IMR-90 (cell line): ENCODE results near the gene PPP1R1C. TPM values are rescaled to one million over a fixed set of nuclear protein-coding genes. Genes with fewer than 3 reads are reported as not detected.

ENCODE experiments used
- ATAC-seq: fragments of 200-7000 bp; cut with Tn5 transposase; 2 replicates; pipeline ENCODE4 v1.9.1; 2020; ENCODE audit warnings: low read depth, mild to moderate bottlenecking, moderate library complexity
- BruUV-seq: library from RNA; stranded (reverse); fragments of 400-500 nt; replicated peaks from 2 replicates; lab custom pipeline; 2021; lab: Mats Ljungman, UMichigan
- CTCF ChIA-PET: fragments of 300-600 bp; formaldehyde crosslinking; extraction: SDS; loops from one replicate; lab custom pipeline; 2021; ENCODE audit warnings: antibody characterized with exemption; lab: Yijun Ruan, JAX
- POLR2A ChIA-PET: fragments of 300-600 bp; sonication (Branson Sonifier 250); formaldehyde crosslinking; loops from one replicate; lab custom pipeline; 2022; ENCODE audit warnings: antibody characterized with exemption; ENCODE audit not compliant: unreplicated experiment; lab: Charles Lee
- DNase-seq: peaks from one replicate; pipeline ENCODE4 v3.0.0; 2013
- H2AFZ ChIP-seq: replicated peaks from 2 replicates; pipeline ENCODE3; 2013; ENCODE audit warnings: low read length, mild to moderate bottlenecking; ENCODE audit not compliant: poor library complexity
- H2AK5ac ChIP-seq: 2 replicates; pipeline ENCODE4 v1.6.1; 2013; ENCODE audit warnings: low read depth, low read length, inconsistent platforms
- H2AK9ac ChIP-seq: replicated peaks from 2 replicates; pipeline ENCODE3; 2013; ENCODE audit warnings: mild to moderate bottlenecking, low read depth, low read length, moderate library complexity; ENCODE audit not compliant: poor library complexity
- H2BK120ac ChIP-seq: 2 replicates; pipeline ENCODE4 v1.6.1; 2013; ENCODE audit warnings: low read depth, low read length, inconsistent platforms
- H2BK15ac ChIP-seq: 3 replicates; pipeline ENCODE4 v1.6.1; 2013; ENCODE audit warnings: low read depth, low read length, inconsistent platforms
- H2BK20ac ChIP-seq: 2 replicates; pipeline ENCODE4 v1.6.1; 2013; ENCODE audit warnings: low read depth, mild to moderate bottlenecking, inconsistent platforms, low read length, moderate library complexity
- H2BK5ac ChIP-seq: 2 replicates; pipeline ENCODE4 v1.6.1; 2013; ENCODE audit warnings: mild to moderate bottlenecking, low read depth, low read length, inconsistent platforms; ENCODE audit not compliant: poor library complexity, severe bottlenecking
- H3K14ac ChIP-seq: replicated peaks from 2 replicates; pipeline ENCODE4 v1.6.1; 2013; ENCODE audit warnings: low read depth, low read length, inconsistent platforms
- H3K18ac ChIP-seq: 2 replicates; pipeline ENCODE4 v1.6.1; 2013; ENCODE audit warnings: low read depth, low read length, control low read depth
- H3K23ac ChIP-seq: 2 replicates; pipeline ENCODE4 v1.6.1; 2013; ENCODE audit warnings: low read depth, low read length, inconsistent platforms
- H3K27ac ChIP-seq: 2 replicates; pipeline ENCODE4 v1.5.1; 2013; ENCODE audit warnings: mild to moderate bottlenecking, control low read depth, low read length; ENCODE audit not compliant: insufficient read depth
- H3K27me3 ChIP-seq: 2 replicates; pipeline ENCODE4 v1.6.1; 2013; ENCODE audit warnings: low read length; ENCODE audit not compliant: control insufficient read depth, insufficient read depth
- H3K36me3 ChIP-seq: 2 replicates; pipeline ENCODE4 v1.6.1; 2013; ENCODE audit warnings: low read length, mixed read lengths; ENCODE audit not compliant: control insufficient read depth, insufficient read depth
- H3K4ac ChIP-seq: 2 replicates; pipeline ENCODE4 v1.6.1; 2013; ENCODE audit warnings: low read depth, low read length, inconsistent platforms
- H3K4me1 ChIP-seq: 2 replicates; pipeline ENCODE4 v1.6.1; 2013; ENCODE audit warnings: low read length, mixed read lengths; ENCODE audit not compliant: control insufficient read depth, insufficient read depth
- H3K4me2 ChIP-seq: 2 replicates; pipeline ENCODE4 v1.6.1; 2013; ENCODE audit warnings: low read depth, mild to moderate bottlenecking, control low read depth, low read length, moderate library complexity
- H3K4me3 ChIP-seq: 2 replicates; pipeline ENCODE4 v1.5.1; 2013; ENCODE audit warnings: low read depth, mild to moderate bottlenecking, control low read depth, low read length, moderate library complexity; ENCODE audit not compliant: insufficient read depth
- H3K56ac ChIP-seq: 2 replicates; pipeline ENCODE4 v1.6.1; 2013; ENCODE audit warnings: low read length, inconsistent platforms; ENCODE audit not compliant: insufficient read depth; ENCODE audit errors: extremely low read depth
- H3K79me1 ChIP-seq, 2 experiments: 2 replicates each; pipeline ENCODE4 v1.6.1; 2013; ENCODE audit warnings: low read length in 2 of 2, inconsistent platforms in 1 of 2, low read depth in 1 of 2
- H3K9ac ChIP-seq: 2 replicates; pipeline ENCODE4 v1.6.1; 2013; ENCODE audit warnings: low read depth, low read length, control low read depth
- H3K9me1 ChIP-seq: 2 replicates; pipeline ENCODE4 v1.6.1; 2013; ENCODE audit warnings: low read length, inconsistent platforms; ENCODE audit not compliant: insufficient read depth
- H3K9me3 ChIP-seq: 2 replicates; pipeline ENCODE4 v1.6.1; 2013; ENCODE audit warnings: low read length; ENCODE audit not compliant: control insufficient read depth, insufficient read depth
- H4K20me1 ChIP-seq: 2 replicates; pipeline ENCODE4 v1.6.1; 2013; ENCODE audit warnings: low read length, inconsistent platforms; ENCODE audit not compliant: insufficient read depth
- H4K5ac ChIP-seq: 2 replicates; pipeline ENCODE4 v1.6.1; 2013; ENCODE audit warnings: mild to moderate bottlenecking, low read depth, low read length, control low read depth
- H4K8ac ChIP-seq, 2 experiments: 2 replicates each; pipeline ENCODE4 v1.6.1; 2013; ENCODE audit warnings: low read depth in 2 of 2, low read length in 2 of 2, control low read depth in 1 of 2, inconsistent platforms in 1 of 2
- H4K91ac ChIP-seq: 2 replicates; pipeline ENCODE4 v1.6.1; 2013; ENCODE audit warnings: low read depth, low read length, inconsistent platforms; ENCODE audit not compliant: insufficient read depth
- MAZ ChIP-seq: IDR thresholded peaks from 2 replicates; pipeline ENCODE4 v1.6.1; 2012; ENCODE audit warnings: low read depth, mild to moderate bottlenecking, low read length, improper control_type of control experiment, moderate library complexity, borderline replicate concordance
- RAD21 ChIP-seq: IDR thresholded peaks from 2 replicates; pipeline ENCODE4 v1.6.1; 2012; ENCODE audit warnings: low read length, improper control_type of control experiment
- RFX5 ChIP-seq: IDR thresholded peaks from 2 replicates; pipeline ENCODE4 v1.8.0; 2012; ENCODE audit warnings: low read depth, mild to moderate bottlenecking, low read length, moderate library complexity
- WGBS, 2 experiments: methylation state at CpG; one replicate each; pipeline versions ENCODE4 v1.1.5 to v1.1.7; 2013; ENCODE audit warnings: missing lambda C conversion rate in 2 of 2; ENCODE audit not compliant: insufficient read length in 1 of 2; ENCODE audit errors: extremely low coverage in 2 of 2; 5-methylcytosine and 5-hydroxymethylcytosine counted together
- dilution Hi-C: fragments of 300-500 bp; cut with HindIII; formaldehyde crosslinking; loops from one replicate; pipeline ENCODE4 v1.14.3; 2018; ENCODE audit warnings: low sequenced_read_pairs; ENCODE audit not compliant: unreplicated experiment
- in situ Hi-C: fragments of 300-500 bp; cut with MboI; formaldehyde crosslinking; loops from 3 replicates; pipeline ENCODE4 v1.14.3; 2019; ENCODE audit warnings: low sequenced_read_pairs, inconsistent platforms, mixed read lengths
- intact Hi-C: fragments of 100-400 bp; cut with micrococcal nuclease; formaldehyde crosslinking; loops from 2 replicates; pipeline ENCODE4 v1.10.0; 2022
- polyA plus RNA-seq, 3 experiments: library from polyadenylated mRNA; depleted of rRNA; stranded (reverse); fragments of >200 nt; gene quantifications; 2 replicates each; pipeline ENCODE4 v1.2.3, GENCODE V29; 2012; ENCODE audit warnings: low replicate concordance in 1 of 3
- total RNA-seq: library from RNA; depleted of rRNA; stranded (reverse); fragments of >200 nt; gene quantifications from 2 replicates; pipeline ENCODE4 v1.2.3, GENCODE V29; 2012

Gene PPP1R1C
- total and polyA plus RNA-seq, 2 of the 4 experiments (the other 2 are of a cell fraction) = 0.10 to 0.36 TPM

- Histone ChIP-seq H3K9ac (no peak overlapping the region), H3K4me2 (no peak overlapping the region)
- CTCF ChIA-PET = interaction anchor here (1.2 kb wide), 1 partner anchor 516 kb away, joined by 3 read pairs; no protein-coding TSS in a partner anchor
Measured at GRCh38 chr2:182144041-182144775, 158.6 kb downstream of the PPP1R1C start.

More at GRCh38 chr2:182144041-182144775, 158.6 kb downstream of the PPP1R1C start:
- BruUV-seq = no TSS peak
- no peak overlapping the region for H2BK5ac ChIP-seq
- no peak overlapping the region for H3K4me3 ChIP-seq
- dilution Hi-C loops (no loop called here), intact Hi-C loops (no loop called here), in situ Hi-C loops (loop anchor here (25.0 kb wide), 1 partner anchor 557 kb away; no protein-coding TSS in a partner anchor)
- 13% methylated on average over 1 of the region's 7 CpGs; no CpG with 5 or more reads in 1 of the 2 experiments for WGBS, 2 experiments
- no peaks in the 10 kb centered on the region for H3K36me3 ChIP-seq
- no peak for TF ChIP-seq RFX5
- no peak for TF ChIP-seq MAZ
- TF ChIP-seq RAD21 = no peak
- H2BK20ac ChIP-seq = no peak overlapping the region
- no peaks in the 10 kb centered on the region for H3K9me3 ChIP-seq
- no peak overlapping the region for H2BK15ac ChIP-seq
- no peak overlapping the region for H3K56ac ChIP-seq
- ATAC-seq (no peak), DNase-seq (no peak)
- no peak overlapping the region for H3K4ac ChIP-seq
- no peaks in the 10 kb centered on the region for H3K27me3 ChIP-seq
- no peaks in the 10 kb centered on the region for H4K20me1 ChIP-seq
- H2AK5ac ChIP-seq = no peak overlapping the region
- H2AFZ ChIP-seq = no peak overlapping the region
- no peak overlapping the region for H4K91ac ChIP-seq
- no peak overlapping the region for H3K14ac ChIP-seq
- H4K5ac ChIP-seq = no peak overlapping the region
- no peak overlapping the region for H3K18ac ChIP-seq
- no peaks in the 10 kb centered on the region for H3K4me1 ChIP-seq
- no peak overlapping the region for H2AK9ac ChIP-seq
- H2BK120ac ChIP-seq = no peak overlapping the region
- peaks cover 2% of the 10 kb centered on the region; the same call in 1 of the 2 replicates for H3K9me1 ChIP-seq
- H4K8ac ChIP-seq = no peak overlapping the region
- no peak overlapping the region for H3K27ac ChIP-seq
- no peaks in the 10 kb centered on the region for H3K79me1 ChIP-seq
- POLR2A ChIA-PET = no interaction called here
- H3K23ac ChIP-seq = no peak overlapping the region; the same call in 1 of the 2 replicates
